Pulmonary artery endothelial cell (primary cell): ENCODE data around the gene ADRA2C. TPM values are rescaled to one million over a fixed set of nuclear protein-coding genes. Genes with fewer than 3 reads are reported as not detected.

ENCODE experiments used
- DNase-seq: peaks from one replicate; pipeline ENCODE4 v3.0.0-alpha.2; 2011; ENCODE audit warnings: low read depth, low spot score
- total RNA-seq: library from RNA; depleted of rRNA; stranded (reverse); fragments of >200 nt; gene quantifications from 2 replicates; pipeline ENCODE4 v1.2.3, GENCODE V29; 2014

ADRA2C gene
- 0.26 TPM in 1 of 2 replicates, not detected in the other for total RNA-seq

DNA sequence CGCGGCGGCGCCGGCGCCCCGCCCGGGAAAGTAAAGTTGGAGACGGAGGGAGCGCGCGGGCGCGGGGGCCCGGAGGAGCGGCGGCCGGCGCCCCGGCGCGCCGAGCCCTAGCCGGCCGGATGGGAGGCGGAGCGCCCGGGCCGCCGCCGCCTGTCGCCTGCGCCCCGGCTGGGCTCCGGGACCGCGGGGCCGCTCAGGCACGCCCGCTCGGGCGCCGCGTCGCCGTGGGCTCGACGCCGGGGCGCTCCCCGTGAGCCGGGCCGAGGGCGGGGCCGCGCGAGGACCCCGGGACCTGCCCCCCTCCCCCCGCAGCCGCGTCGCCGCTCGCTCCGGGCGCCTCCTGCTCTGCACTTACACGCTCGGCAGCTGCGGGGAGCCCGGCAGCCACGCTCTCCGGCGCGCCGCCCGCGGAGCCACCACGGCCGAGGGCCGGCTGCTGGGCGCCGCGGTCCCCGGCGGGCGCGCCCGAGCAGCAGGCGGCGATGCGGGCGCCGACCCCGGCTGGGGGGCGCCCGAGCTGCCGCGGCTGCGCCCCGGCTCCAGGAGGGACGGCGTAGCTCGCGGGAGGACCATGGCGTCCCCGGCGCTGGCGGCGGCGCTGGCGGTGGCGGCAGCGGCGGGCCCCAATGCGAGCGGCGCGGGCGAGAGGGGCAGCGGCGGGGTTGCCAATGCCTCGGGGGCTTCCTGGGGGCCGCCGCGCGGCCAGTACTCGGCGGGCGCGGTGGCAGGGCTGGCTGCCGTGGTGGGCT is at the start of gene ADRA2C:
TSS of gene ADRA2C (plus strand) at position 350 of the 749 bp plus-strand sequence. CDS start at position 572, 222 bp downstream.
- DNase-seq: no peak

DNA sequence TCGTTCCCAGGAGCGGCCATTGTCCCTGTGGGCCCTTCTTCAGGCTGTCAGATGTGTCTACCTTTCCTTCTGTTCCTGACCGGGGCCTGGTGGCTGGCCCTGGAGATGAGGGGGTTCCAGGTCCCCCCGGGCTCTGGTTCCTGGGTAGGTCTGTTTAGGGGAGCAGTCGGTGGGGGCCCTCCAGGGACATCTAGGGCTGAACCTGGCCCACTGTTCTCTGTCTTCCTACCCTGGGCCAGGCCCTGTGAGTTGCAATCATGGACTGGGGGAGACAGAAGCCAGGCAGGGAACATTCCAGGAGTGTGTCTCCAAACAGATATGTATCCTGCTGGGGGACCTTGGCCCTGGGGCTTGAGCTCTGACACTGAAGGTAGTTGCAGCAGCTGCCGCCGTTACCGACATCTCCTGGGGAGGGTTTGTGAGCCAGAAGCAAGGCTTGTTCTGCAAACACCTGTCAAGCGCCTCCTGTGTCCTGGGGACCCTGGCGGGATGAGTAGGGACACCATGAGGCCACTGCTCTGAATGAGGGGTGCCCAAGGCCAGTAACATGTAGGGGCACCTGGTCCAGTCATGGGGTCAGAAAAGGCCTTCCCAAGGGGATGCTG is 49.5 kb upstream of the ADRA2C start:
- DNase-seq: no peak

DNA sequence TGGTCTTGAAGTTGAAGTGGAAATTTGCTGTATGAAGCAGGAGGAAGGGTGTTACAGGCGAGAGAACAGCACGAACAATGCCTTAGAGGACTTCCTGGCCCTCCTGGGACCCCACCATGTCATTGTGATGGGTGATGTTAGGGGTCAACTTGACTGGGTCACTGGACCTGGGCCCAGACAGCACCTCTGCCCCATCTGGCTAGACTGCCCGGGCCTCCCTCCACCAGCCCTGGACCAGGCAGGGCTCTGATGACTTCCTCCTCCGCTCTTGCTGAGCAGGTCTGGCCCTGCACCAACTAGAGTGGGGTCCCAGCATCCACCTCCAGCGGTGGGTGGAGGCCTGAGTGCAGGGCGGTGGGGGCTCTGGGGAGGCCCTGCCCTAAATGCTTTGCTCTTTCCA is 48.9 kb upstream of the ADRA2C start:
- DNase-seq: no peak

DNA sequence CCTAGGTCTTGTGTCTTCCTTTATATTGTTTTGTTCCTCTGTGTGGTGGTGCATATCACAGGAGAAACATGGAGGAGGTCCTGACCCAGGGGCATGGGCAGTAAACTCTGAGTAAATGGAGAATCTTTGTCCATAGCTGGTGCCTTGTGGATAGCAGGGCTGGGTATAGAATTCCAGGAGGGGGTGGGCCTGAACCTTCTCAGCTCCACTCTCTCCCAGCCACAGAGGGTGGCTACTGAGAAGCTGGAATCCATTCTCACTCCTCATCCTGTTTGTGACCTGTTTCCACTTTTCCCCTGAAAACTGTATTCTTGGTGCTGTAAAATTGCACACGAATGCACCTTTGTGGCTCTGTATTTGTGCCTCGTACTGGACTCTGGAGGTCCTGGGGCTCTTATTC is 47.7 kb upstream of the ADRA2C start:
- no peak for DNase-seq

DNA sequence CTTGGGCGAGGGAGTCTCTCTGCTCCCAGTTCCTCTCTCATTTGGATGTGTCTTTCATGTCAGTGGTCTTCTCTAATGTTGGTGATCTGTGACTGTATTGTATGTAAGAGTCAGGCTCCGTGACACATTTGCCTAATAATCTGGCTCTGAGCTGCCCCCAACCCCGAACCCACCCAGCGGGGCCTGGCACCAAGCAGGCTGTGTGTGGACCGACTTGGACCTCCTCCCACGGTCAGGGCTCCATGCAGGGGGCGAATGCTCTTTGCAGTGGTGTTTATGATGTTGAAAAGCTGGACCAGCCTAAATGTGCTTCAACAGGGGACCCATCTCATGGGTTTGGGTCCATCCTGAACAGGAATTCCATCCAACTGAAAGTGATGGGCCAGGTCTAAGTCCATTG is 47.0 kb upstream of the ADRA2C start:
- no peak for DNase-seq

DNA sequence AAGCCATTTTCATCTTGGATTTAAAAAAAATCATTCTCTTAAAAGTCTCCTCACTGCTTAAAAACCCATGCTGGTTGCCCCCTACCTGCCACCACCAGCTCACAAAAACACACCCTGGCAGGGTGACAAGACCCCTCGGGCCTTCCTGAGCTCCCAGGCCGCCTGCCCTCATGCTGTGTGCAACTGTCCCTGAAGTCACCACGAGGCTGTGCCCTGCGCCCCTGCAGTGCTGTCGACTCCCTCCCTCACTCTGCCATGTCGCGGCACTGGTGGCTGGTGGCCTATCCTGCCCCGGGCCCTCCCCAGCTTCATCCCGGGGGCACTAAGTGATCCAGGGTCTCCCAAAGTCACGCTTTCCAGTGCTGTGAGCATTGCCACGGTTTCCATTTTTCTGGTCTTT is 46.3 kb upstream of the ADRA2C start:
- DNase-seq: no peak

DNA sequence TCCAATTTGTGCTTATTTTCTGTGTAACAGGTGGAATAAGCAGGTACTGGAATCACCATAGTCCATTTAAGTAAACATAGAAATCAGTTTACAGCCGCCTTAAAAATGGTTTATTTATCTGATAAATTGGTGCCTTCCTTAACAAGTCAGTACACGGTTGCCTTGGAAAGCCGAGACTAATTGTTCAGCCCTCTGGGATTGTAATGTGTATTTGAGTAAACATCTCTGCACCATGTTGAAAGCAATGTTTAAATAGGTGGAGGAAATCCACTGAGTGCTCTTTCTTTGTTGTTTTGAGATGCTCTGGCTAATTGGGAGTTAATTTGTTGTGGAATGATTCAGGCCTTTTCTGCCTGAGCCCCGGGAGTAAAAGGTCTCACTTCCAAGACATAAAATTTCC is 45.7 kb upstream of the ADRA2C start:
- DNase-seq: no peak

DNA sequence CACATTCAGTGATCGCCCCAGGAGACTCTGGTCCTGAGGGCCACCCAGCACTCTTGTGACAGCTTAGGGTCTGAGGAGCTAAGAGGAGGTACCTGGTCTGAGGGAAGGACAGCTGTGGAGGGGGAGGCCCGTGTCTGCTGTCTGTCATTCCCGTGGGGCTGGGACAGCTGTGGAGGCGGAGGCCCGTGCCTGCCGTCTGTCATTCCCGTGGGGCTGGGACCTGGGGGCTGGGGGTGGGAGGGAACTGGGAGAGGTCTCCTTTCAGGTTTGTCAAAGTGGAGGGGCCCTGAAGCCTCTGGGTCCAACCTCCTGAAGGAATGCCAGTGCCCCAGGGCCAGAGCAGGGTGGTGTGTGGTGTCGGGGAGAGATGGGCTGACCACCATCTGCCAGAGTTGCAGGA is 45.0 kb upstream of the ADRA2C start:
- no peak for DNase-seq

DNA sequence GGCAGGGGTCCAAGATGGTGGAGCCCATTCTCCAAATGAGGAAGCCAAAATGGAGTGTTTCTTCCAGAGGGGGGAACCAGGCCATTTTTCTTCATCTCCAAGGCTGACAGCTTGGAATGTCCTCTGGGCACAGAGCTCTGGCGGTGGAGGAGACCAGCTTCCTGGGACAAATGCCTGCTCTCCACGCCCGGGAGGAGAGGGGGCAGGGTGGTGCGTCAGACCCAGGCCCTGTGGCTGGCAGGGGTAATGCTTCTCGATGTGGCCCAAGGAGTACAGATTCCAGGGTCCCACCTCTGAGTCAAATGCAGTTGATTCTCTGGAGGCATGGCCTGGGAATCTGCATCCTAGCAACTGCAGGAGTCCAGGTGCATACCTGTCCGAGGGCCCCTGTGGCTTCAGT is 44.6 kb upstream of the ADRA2C start:
- no peak for DNase-seq

DNA sequence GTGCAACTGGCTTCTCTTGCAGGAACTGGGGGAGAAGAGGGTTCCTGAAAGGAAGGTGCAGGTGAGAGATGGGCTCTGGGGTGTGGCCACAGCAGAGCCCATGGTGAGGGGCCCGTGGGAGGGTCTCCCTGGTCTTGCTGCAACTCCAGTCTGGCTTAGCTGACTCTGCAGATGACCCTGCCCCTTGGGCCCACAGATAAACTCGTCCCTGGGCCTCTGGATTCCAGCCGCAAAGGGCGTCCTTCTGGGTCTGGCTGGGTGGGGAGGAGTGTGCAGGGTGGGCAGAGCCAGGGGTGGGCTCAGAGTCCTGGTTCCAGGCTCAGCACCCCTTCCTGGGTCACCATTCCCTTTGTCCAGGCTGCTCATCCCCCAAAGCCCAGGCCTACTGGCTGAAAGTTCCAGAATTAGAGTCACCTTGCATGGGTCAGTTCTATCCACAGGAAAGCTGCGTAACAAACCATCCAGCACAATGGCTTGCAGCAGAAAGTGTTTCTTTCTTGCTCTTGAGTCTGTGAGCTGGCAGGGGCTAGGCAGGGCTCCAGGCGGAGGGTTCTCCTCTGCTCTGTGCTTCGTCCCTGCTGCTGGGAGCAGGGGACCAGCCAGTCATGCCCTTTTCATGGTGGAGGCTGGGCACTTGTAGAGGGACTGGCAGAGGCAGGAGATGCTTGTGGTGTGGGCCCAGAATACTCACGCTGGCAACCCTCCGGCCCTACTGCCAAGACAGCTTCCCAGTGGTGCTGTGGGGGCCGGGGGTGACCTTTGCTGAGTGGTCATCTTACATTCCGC is 43.5 kb upstream of the ADRA2C start:
- no peak for DNase-seq

DNA sequence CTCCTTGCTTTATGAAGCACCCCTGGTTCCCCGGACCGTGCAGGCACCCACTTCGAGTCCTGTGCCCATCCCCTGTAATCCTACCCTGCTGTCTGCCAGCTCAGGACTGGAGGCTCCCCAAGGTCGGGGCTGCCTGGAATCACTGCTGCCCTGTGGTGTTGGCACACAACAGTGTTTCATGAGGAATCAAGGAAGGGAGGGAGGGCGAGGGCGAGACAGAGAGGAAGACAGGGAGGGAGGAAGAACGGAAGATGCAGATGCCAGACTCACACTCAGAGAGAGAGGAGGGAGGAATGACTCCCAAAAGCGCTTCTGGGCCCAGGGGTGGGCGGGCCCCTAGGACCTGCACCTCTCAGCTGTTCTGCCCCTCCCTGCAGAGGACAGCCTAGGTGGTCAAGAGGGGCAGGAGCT is 42.9 kb upstream of the ADRA2C start:
- no peak for DNase-seq

DNA sequence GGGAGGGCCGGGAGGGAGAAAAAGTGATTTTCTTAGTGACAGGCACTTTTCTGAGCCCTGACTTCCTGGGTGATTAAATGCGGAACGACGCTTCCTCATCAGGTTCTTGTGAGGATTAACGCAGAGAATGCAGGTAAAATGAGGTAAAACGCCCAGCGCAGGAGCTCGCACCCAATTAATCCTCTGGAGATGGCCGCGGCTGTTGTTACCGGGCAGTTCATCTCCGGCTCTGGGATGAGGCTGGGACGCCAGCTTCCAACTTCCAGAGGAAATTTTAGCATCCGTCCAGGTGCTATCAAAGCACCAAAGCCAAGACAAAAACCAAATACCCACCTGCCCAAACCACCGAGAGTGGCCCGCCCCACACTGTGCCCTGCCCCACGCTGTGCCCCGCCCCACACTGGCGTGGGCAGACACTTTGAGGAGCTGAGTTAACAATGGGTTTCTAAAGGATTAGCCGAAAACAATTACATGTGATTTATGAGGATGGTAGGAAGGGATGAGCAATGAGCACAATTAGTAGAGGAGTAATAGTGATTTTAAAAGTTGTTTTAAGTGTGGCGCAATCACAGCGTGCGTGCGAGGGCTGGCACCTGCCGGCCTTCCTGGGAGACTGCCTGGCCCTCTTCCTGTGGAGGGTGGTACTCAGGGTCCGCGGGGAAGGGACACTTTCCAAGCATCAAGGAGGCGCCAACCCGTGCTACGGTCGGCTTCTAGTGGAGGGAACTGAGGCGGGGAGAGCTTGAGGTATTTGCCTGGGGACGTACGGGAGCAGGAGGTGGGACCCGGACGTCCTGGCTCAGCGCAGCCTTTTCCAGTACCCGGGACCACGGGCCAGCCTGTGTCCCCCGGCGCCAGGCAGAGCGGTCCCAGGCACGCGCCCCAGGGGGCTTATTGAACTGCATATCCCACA is 41.6 kb upstream of the ADRA2C start:
- DNase-seq: no peak

DNA sequence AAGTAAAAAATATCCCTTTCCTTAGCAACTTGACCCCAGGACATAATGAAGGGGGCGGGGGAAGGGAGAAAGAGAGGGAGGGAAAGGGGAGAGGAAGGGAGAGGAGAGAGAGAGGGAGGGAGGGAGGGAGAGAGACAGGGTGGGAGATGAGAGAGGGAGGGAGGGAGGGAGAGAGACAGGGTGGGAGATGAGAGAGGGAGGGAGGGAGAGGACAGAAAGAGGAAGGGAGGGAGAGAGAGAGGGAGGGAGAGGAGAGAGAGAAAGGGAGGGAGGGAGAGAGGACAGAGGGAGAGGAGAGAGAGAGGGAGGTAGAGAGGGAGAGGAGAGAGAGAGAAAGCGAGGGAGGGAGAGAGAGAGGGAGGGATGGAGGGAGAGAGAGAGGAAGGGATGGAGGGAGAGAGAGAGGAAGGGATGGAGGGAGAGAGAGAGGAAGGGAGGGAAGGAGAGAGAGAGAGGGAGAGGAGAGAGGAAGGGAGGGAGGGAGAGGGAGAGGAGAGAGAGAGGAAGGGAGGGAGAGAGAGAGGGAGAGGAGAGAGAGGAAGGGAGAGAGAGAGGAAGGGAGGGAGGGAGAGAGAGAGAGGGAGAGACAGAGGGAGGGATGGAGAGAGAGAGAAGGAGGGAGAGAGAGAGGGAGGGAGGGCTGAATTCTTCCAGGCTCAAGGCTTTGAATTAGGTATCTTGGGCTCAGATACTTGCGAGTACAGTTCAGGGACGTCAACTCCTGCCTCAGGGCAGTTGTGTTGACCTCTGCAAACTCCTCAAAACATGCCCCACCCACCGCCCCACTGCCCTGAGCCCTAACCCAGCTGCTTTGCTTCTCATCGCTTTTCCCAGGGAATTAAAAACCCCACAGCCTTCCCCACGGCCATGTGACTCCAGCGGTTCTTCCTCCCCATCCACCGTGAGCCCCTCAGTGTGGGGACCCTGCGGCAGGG is 40.0 kb upstream of the ADRA2C start:
- no peak for DNase-seq

DNA sequence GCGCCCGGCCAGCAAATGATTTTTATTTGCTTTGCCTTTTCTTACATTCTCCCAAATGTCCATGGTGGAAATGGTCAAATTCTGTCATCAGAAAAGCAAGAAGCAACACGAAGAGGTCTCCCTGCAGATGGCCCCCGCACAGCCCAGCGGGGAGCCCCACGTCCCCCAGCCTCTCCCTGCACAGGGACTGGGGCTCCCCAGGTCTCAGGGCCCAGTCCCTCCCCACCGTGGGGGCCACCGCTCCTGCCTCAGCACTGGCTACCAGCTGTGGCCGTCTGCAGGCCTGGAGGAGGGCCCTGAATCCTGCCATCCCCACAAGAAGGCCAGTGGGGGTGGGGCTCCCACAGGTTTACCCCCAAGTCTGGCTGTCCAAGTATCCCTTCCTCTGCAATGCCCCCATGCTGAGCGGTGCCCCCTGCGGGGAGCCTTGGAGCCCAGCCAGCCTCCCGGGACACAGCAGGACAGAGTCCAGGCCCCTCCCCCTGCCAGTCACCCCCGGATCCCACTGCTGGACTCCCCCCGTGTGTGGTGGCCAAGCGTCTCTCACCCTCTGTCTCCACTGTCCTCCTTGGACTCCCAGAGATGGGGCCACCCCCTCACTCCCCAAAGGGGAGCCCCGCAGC is 38.2 kb upstream of the ADRA2C start:
- no peak for DNase-seq

DNA sequence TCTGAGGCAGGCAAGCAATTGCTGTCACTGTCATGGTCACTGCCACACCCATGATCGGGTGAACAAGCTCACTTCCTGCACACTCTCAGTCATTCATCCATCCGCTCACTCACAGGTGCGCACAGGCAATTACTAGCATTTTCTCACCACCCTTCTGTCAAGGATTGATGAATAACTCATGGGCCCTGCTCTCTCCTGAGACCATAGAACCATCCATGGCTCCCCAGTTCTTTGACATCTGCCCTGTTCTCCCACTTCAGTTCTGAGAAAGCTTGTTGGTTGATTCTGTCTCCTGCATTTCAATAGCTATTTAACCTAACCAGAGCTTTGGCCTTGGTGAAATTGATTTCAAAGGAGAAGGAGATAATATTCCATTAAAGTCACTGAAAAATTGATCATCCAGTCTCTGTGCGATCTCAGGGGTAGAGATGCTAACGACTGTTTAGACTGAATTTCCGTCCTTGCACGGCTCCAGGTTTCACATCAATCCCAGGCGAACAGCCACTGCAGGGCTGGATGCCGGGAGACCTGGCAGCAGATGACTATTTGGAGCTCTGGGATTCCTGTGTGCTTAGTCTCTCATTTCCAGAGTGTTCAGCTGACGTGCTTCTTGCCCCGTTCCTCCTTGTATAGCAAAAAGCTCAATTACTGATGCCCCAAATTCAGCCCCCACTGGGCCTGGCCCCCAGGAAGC is 36.9 kb upstream of the ADRA2C start:
- DNase-seq: no peak

DNA sequence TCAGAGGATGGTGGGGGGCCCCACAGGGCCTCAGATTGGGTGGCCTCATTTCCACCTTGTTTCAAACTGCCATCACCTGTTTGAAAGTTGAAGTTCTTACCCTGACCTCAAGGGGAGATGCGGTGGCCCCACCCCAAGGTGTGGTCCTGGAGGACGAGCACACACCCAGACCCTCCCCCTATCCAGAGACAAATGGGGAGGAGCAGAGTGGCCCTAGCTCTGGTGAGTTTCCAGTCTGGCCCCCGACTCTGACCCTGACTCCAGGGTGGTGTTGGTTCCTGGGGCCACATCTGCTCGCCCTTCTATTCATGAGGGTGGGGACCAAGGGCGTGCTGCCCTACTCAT is 36.3 kb upstream of the ADRA2C start:
- no peak for DNase-seq

DNA sequence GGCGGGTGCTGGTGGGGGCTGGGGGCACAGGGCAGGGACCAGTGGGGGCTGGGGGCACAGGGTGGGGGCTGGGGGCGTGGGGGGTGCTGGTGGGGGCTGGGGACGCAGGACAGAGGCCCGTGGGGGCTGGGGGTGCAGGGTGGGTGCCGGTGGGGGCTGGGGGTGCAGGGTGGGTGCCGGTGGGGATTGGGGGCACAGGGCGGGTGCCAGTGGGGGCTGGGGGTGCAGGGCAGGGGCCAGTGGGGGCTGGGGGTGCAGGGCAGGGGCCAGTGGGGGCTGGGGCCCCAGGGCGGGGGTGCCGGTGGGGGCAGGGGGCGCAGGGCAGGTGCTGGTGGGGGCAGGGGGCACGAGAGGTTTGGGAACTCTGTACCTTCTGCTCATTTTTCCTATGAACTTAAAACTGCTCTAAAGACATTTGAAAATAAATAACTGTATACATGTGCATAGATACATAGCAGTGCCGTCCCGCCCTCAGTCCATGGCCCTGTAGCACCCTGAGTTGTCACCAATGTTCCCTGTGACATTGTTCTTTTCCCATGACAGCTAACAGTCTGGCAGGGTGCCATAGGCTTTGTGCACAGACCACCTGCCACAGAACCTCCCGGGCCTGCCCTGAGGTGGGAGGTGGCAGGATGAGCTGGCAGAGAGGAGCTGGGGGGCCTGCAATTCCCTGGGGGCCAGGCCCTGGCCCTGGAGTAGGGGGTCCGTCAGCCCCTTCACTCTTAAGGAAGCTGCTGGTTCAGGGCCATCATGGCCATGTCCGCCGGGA is 35.6 kb upstream of the ADRA2C start:
- no peak for DNase-seq
